ENCODE results near the gene COL4A2. TPM values are rescaled to one million over a fixed set of nuclear protein-coding genes. Genes with fewer than 3 reads are reported as not detected.
"Not testable (repeated sequence)": the region's sequence is repeated elsewhere in the genome, so short reads cannot be mapped to it uniquely, and the experiment has no call there.

The COL4A2 gene
- total RNA-seq, 1 donor: 0.21 TPM

GRCh38 chr13:110314516-110315245 lies 7.6 kb downstream of the COL4A2 start:
- H3K9me3 ChIP-seq (ENCODE audit: low read depth, low read length): no peaks in the 10 kb centered on the region
- no peak overlapping the region for H3K4me3 ChIP-seq (ENCODE audit: low read length)
- peaks cover 24% of the 10 kb centered on the region for H3K27me3 ChIP-seq (ENCODE audit: insufficient read depth, low read length)
- no peaks in the 10 kb centered on the region for H3K4me1 ChIP-seq (ENCODE audit: insufficient read depth, low read length)

- Histone ChIP-seq H3K27me3 (ENCODE audit: insufficient read depth, low read length) (peaks cover 11% of the 10 kb centered on the region), H3K9me3 (ENCODE audit: low read depth, low read length) (no peaks in the 10 kb centered on the region), H3K4me3 (ENCODE audit: low read length) (no peak overlapping the region), H3K4me1 (ENCODE audit: insufficient read depth, low read length) (no peaks in the 10 kb centered on the region)
Measured at GRCh38 chr13:110316196-110316595, 9.1 kb downstream of the COL4A2 start.

GRCh38 chr13:110317093-110317492 lies 10.0 kb downstream of the COL4A2 start:
- no peak overlapping the region for H3K4me3 ChIP-seq (ENCODE audit: low read length)
- H3K27me3 ChIP-seq (ENCODE audit: insufficient read depth, low read length): peaks cover 5% of the 10 kb centered on the region
- no peaks in the 10 kb centered on the region for H3K4me1 ChIP-seq (ENCODE audit: insufficient read depth, low read length)
- H3K9me3 ChIP-seq (ENCODE audit: low read depth, low read length): no peaks in the 10 kb centered on the region

- no peak overlapping the region for H3K4me3 ChIP-seq (ENCODE audit: low read length)
- no peaks in the 10 kb centered on the region for H3K4me1 ChIP-seq (ENCODE audit: insufficient read depth, low read length)
- no peaks in the 10 kb centered on the region for H3K9me3 ChIP-seq (ENCODE audit: low read depth, low read length)
- no peaks in the 10 kb centered on the region for H3K27me3 ChIP-seq (ENCODE audit: insufficient read depth, low read length)
Measured at GRCh38 chr13:110317496-110318195, 10.6 kb downstream of the COL4A2 start.

GRCh38 chr13:110318920-110319319 lies 11.8 kb downstream of the COL4A2 start:
- H3K4me3 ChIP-seq (ENCODE audit: low read length): no peak overlapping the region
- no peaks in the 10 kb centered on the region for H3K9me3 ChIP-seq (ENCODE audit: low read depth, low read length)
- H3K27me3 ChIP-seq (ENCODE audit: insufficient read depth, low read length): no peaks in the 10 kb centered on the region
- no peaks in the 10 kb centered on the region for H3K4me1 ChIP-seq (ENCODE audit: insufficient read depth, low read length)

GRCh38 chr13:110319397-110319773 lies 12.3 kb downstream of the COL4A2 start:
- Histone ChIP-seq H3K4me3 (ENCODE audit: low read length) (no peak overlapping the region), H3K4me1 (ENCODE audit: insufficient read depth, low read length) (no peaks in the 10 kb centered on the region), H3K9me3 (ENCODE audit: low read depth, low read length) (no peaks in the 10 kb centered on the region), H3K27me3 (ENCODE audit: insufficient read depth, low read length) (no peaks in the 10 kb centered on the region)

- Histone ChIP-seq H3K4me1 (ENCODE audit: insufficient read depth, low read length) (no peaks in the 10 kb centered on the region), H3K4me3 (ENCODE audit: low read length) (no peak overlapping the region), H3K9me3 (ENCODE audit: low read depth, low read length) (no peaks in the 10 kb centered on the region), H3K27me3 (ENCODE audit: insufficient read depth, low read length) (no peaks in the 10 kb centered on the region)
Measured at GRCh38 chr13:110319774-110320509, 12.9 kb downstream of the COL4A2 start.

- Histone ChIP-seq H3K27me3 (ENCODE audit: insufficient read depth, low read length) (no peaks in the 10 kb centered on the region), H3K4me3 (ENCODE audit: low read length) (no peak overlapping the region), H3K4me1 (ENCODE audit: insufficient read depth, low read length) (no peaks in the 10 kb centered on the region), H3K9me3 (ENCODE audit: low read depth, low read length) (no peaks in the 10 kb centered on the region)
Measured at GRCh38 chr13:110320645-110321044, 13.6 kb downstream of the COL4A2 start.

- not testable (repeated sequence) for H3K9me3 ChIP-seq (ENCODE audit: low read depth, low read length); H3K4me3 ChIP-seq (ENCODE audit: low read length); H3K4me1 ChIP-seq (ENCODE audit: insufficient read depth, low read length); H3K27me3 ChIP-seq (ENCODE audit: insufficient read depth, low read length)
Measured at GRCh38 chr13:110321573-110321972, 14.5 kb downstream of the COL4A2 start.

GRCh38 chr13:110322126-110322827 lies 15.2 kb downstream of the COL4A2 start:
- Histone ChIP-seq H3K9me3 (ENCODE audit: low read depth, low read length) (no peaks in the 10 kb centered on the region), H3K4me3 (ENCODE audit: low read length) (no peak overlapping the region), H3K27me3 (ENCODE audit: insufficient read depth, low read length) (no peaks in the 10 kb centered on the region), H3K4me1 (ENCODE audit: insufficient read depth, low read length) (no peaks in the 10 kb centered on the region)

- H3K4me1 ChIP-seq (ENCODE audit: insufficient read depth, low read length): no peaks in the 10 kb centered on the region
- H3K27me3 ChIP-seq (ENCODE audit: insufficient read depth, low read length): no peaks in the 10 kb centered on the region
- H3K9me3 ChIP-seq (ENCODE audit: low read depth, low read length): no peaks in the 10 kb centered on the region
- H3K4me3 ChIP-seq (ENCODE audit: low read length): no peak overlapping the region
Measured at GRCh38 chr13:110322828-110323171, 15.7 kb downstream of the COL4A2 start.

GRCh38 chr13:110323172-110323891 lies 16.2 kb downstream of the COL4A2 start:
- Histone ChIP-seq H3K27me3 (ENCODE audit: insufficient read depth, low read length) (no peaks in the 10 kb centered on the region), H3K4me3 (ENCODE audit: low read length) (no peak overlapping the region), H3K9me3 (ENCODE audit: low read depth, low read length) (no peaks in the 10 kb centered on the region), H3K4me1 (ENCODE audit: insufficient read depth, low read length) (no peaks in the 10 kb centered on the region)

GRCh38 chr13:110324026-110324749 lies 17.1 kb downstream of the COL4A2 start:
- H3K4me1 ChIP-seq (ENCODE audit: insufficient read depth, low read length): no peaks in the 10 kb centered on the region
- H3K4me3 ChIP-seq (ENCODE audit: low read length): no peak overlapping the region
- no peaks in the 10 kb centered on the region for H3K27me3 ChIP-seq (ENCODE audit: insufficient read depth, low read length)
- no peaks in the 10 kb centered on the region for H3K9me3 ChIP-seq (ENCODE audit: low read depth, low read length)

GRCh38 chr13:110326263-110326904 lies 19.3 kb downstream of the COL4A2 start:
- no peak overlapping the region for H3K4me3 ChIP-seq (ENCODE audit: low read length)
- no peaks in the 10 kb centered on the region for H3K27me3 ChIP-seq (ENCODE audit: insufficient read depth, low read length)
- H3K4me1 ChIP-seq (ENCODE audit: insufficient read depth, low read length): no peaks in the 10 kb centered on the region
- no peaks in the 10 kb centered on the region for H3K9me3 ChIP-seq (ENCODE audit: low read depth, low read length)
